Natural killer cell treated with Interleukin-12 subunit alpha and Interleukin-12 subunit beta and Interleukin-15 and Interleukin-18, amount 100 ng/mL, for 72 hours (primary cell): ENCODE measurements around the gene TLE3. TPM values are rescaled to one million over a fixed set of nuclear protein-coding genes. Genes with fewer than 3 reads are reported as not detected.

ENCODE experiments used
- ATAC-seq, 2 donors: fragments of 150-1000 bp; cut with Tn5 transposase in 1 of 2; sonication (Bioruptor Pico), chemical (Tn5 transposase) in 1 of 2; 2 replicates each; pipeline ENCODE4 v1.10.0; 2021
- DNase-seq: peaks from one replicate; pipeline ENCODE4 v3.0.0; 2022; ENCODE audit warnings: low spot score
- H3K27ac Mint-ChIP-seq, 2 donors: 1 replicate in 1 of 2; 2 replicates in 1 of 2; pipeline ENCODE4 v1.8.0; 2022; ENCODE audit warnings: mixed read lengths in 2 of 2, mild to moderate bottlenecking in 1 of 2, moderate library complexity in 1 of 2
- H3K27me3 Mint-ChIP-seq, 2 donors: 1 replicate in 1 of 2; 2 replicates in 1 of 2; pipeline ENCODE4 v1.8.0; 2022; ENCODE audit warnings: mixed read lengths in 2 of 2
- H3K36me3 Mint-ChIP-seq: one replicate; pipeline ENCODE4 v1.8.0; 2022; ENCODE audit warnings: mixed read lengths
- H3K4me1 Mint-ChIP-seq, 2 donors: 1 replicate in 1 of 2; 2 replicates in 1 of 2; pipeline ENCODE4 v1.8.0; 2022; ENCODE audit warnings: low read depth in 2 of 2, mixed read lengths in 2 of 2, mild to moderate bottlenecking in 1 of 2
- H3K4me3 Mint-ChIP-seq: one replicate; pipeline ENCODE4 v1.8.0; 2022; ENCODE audit warnings: mixed read lengths
- H3K9me3 Mint-ChIP-seq: 2 replicates; pipeline ENCODE4 v1.8.0; 2022; ENCODE audit warnings: mixed read lengths
- total RNA-seq, 2 donors: library from RNA; stranded (reverse); gene quantifications; one replicate each; pipeline ENCODE4 v1.2.3, GENCODE V29; 2022

The TLE3 gene
- total RNA-seq, 2 donors from 2014 or later, result 57.6 to 128 TPM

GRCh38 chr15:70055601-70056051, 42.1 kb downstream of the TLE3 start:
- Mint-ChIP-seq H3K9me3 (no peaks in the 10 kb centered on the region), H3K27ac (no peak overlapping the region), H3K27me3 (no peaks in the 10 kb centered on the region), H3K4me1 (peaks cover 0 to 3% of the 10 kb centered on the region in 2 donors), H3K4me3 (no peak overlapping the region), H3K36me3 (peaks cover 2% of the 10 kb centered on the region)
- DNase-seq (no peak), ATAC-seq (no peak)

GRCh38 chr15:70054884-70055387, 42.8 kb downstream of the TLE3 start:
- Mint-ChIP-seq H3K36me3 (peaks cover 6% of the 10 kb centered on the region), H3K4me1 (peaks cover 0 to 3% of the 10 kb centered on the region in 2 donors), H3K9me3 (no peaks in the 10 kb centered on the region), H3K27me3 (no peaks in the 10 kb centered on the region), H3K4me3 (no peak overlapping the region), H3K27ac (no peak overlapping the region)
- ATAC-seq (no peak), DNase-seq (no peak)

GRCh38 chr15:70054366-70054765, 43.4 kb downstream of the TLE3 start:
- Mint-ChIP-seq H3K9me3 (no peaks in the 10 kb centered on the region), H3K27me3 (no peaks in the 10 kb centered on the region), H3K4me3 (no peak overlapping the region), H3K4me1 (no peaks in the 10 kb centered on the region), H3K36me3 (peaks cover 6% of the 10 kb centered on the region), H3K27ac (no peak overlapping the region)
- ATAC-seq (no peak), DNase-seq (no peak)

- Mint-ChIP-seq H3K4me1 (no peaks in the 10 kb centered on the region), H3K9me3 (no peaks in the 10 kb centered on the region), H3K27me3 (no peaks in the 10 kb centered on the region), H3K27ac (no peak overlapping the region), H3K4me3 (no peak overlapping the region), H3K36me3 (peaks cover 6% of the 10 kb centered on the region)
- DNase-seq (no peak), ATAC-seq (no peak)
Measured at GRCh38 chr15:70053716-70054229, 43.9 kb downstream of the TLE3 start.

- peaks cover 6% of the 10 kb centered on the region for H3K36me3 Mint-ChIP-seq
- DNase-seq (no peak), ATAC-seq (no peak)
- no peaks in the 10 kb centered on the region for H3K4me1 Mint-ChIP-seq
- H3K4me3 Mint-ChIP-seq, result no peak overlapping the region
- H3K27me3 Mint-ChIP-seq, result no peaks in the 10 kb centered on the region
- H3K27ac Mint-ChIP-seq, result no peak overlapping the region
- no peaks in the 10 kb centered on the region for H3K9me3 Mint-ChIP-seq
Measured at GRCh38 chr15:70053001-70053715, 44.6 kb downstream of the TLE3 start.

GRCh38 chr15:70051948-70052633, 45.6 kb downstream of the TLE3 start:
- H3K4me1 Mint-ChIP-seq, result no peaks in the 10 kb centered on the region
- H3K27me3 Mint-ChIP-seq, result no peaks in the 10 kb centered on the region
- no peak overlapping the region for H3K4me3 Mint-ChIP-seq
- peaks cover 6% of the 10 kb centered on the region for H3K36me3 Mint-ChIP-seq
- ATAC-seq, result no peak
- no peak overlapping the region for H3K27ac Mint-ChIP-seq
- H3K9me3 Mint-ChIP-seq, result no peaks in the 10 kb centered on the region
- no peak for DNase-seq

- Mint-ChIP-seq H3K9me3 (no peaks in the 10 kb centered on the region), H3K36me3 (peaks cover 6% of the 10 kb centered on the region), H3K27me3 (no peaks in the 10 kb centered on the region), H3K4me1 (no peaks in the 10 kb centered on the region), H3K4me3 (no peak overlapping the region), H3K27ac (no peak overlapping the region)
- ATAC-seq, result no peak
- no peak for DNase-seq
Measured at GRCh38 chr15:70050970-70051369, 46.7 kb downstream of the TLE3 start.

- Mint-ChIP-seq H3K27me3 (no peaks in the 10 kb centered on the region), H3K4me1 (no peaks in the 10 kb centered on the region), H3K9me3 (no peaks in the 10 kb centered on the region), H3K27ac (no peak overlapping the region), H3K36me3 (peaks cover 6% of the 10 kb centered on the region), H3K4me3 (no peak overlapping the region)
- ATAC-seq, result no peak
- DNase-seq, result no peak
Measured at GRCh38 chr15:70050441-70050840, 47.3 kb downstream of the TLE3 start.

GRCh38 chr15:70049701-70050301, 47.9 kb downstream of the TLE3 start:
- Mint-ChIP-seq H3K9me3 (no peaks in the 10 kb centered on the region), H3K4me3 (no peak overlapping the region), H3K27me3 (no peaks in the 10 kb centered on the region), H3K27ac (no peak overlapping the region), H3K4me1 (no peaks in the 10 kb centered on the region), H3K36me3 (peaks cover 6% of the 10 kb centered on the region)
- ATAC-seq (no peak), DNase-seq (no peak)

- Mint-ChIP-seq H3K27ac (no peak overlapping the region), H3K9me3 (no peaks in the 10 kb centered on the region), H3K4me1 (no peaks in the 10 kb centered on the region), H3K36me3 (peaks cover 6% of the 10 kb centered on the region), H3K4me3 (no peak overlapping the region), H3K27me3 (no peaks in the 10 kb centered on the region)
- ATAC-seq (no peak), DNase-seq (no peak)
Measured at GRCh38 chr15:70048578-70049514, 48.9 kb downstream of the TLE3 start.

- H3K36me3 Mint-ChIP-seq, result peaks cover 6% of the 10 kb centered on the region
- H3K4me1 Mint-ChIP-seq, result no peaks in the 10 kb centered on the region
- no peak overlapping the region for H3K4me3 Mint-ChIP-seq
- no peak overlapping the region for H3K27ac Mint-ChIP-seq
- no peaks in the 10 kb centered on the region for H3K9me3 Mint-ChIP-seq
- H3K27me3 Mint-ChIP-seq, result no peaks in the 10 kb centered on the region
- ATAC-seq (no peak), DNase-seq (no peak)
Measured at GRCh38 chr15:70048198-70048565, 49.5 kb downstream of the TLE3 start.

- DNase-seq, result no peak
- peaks cover 6% of the 10 kb centered on the region for H3K36me3 Mint-ChIP-seq
- no peaks in the 10 kb centered on the region for H3K4me1 Mint-ChIP-seq
- ATAC-seq, result no peak
- no peak overlapping the region for H3K4me3 Mint-ChIP-seq
- H3K27ac Mint-ChIP-seq, result no peak overlapping the region
- peaks cover 0 to under 1% of the 10 kb centered on the region in 2 donors for H3K27me3 Mint-ChIP-seq
- H3K9me3 Mint-ChIP-seq, result no peaks in the 10 kb centered on the region
Measured at GRCh38 chr15:70047386-70048197, 50.1 kb downstream of the TLE3 start.
